Suppressor macrophage treated with lipopolysaccharide for 4 hours (primary cell): Measurements from ENCODE around the gene NLRP1.
A peak's percentile ranks its signal among the peaks of the same experiment; 100 is the strongest.

Experiments
- DNase-seq: peaks from one replicate; pipeline ENCODE4 v3.0.0-alpha.2; 2020

Gene NLRP1

DNA sequence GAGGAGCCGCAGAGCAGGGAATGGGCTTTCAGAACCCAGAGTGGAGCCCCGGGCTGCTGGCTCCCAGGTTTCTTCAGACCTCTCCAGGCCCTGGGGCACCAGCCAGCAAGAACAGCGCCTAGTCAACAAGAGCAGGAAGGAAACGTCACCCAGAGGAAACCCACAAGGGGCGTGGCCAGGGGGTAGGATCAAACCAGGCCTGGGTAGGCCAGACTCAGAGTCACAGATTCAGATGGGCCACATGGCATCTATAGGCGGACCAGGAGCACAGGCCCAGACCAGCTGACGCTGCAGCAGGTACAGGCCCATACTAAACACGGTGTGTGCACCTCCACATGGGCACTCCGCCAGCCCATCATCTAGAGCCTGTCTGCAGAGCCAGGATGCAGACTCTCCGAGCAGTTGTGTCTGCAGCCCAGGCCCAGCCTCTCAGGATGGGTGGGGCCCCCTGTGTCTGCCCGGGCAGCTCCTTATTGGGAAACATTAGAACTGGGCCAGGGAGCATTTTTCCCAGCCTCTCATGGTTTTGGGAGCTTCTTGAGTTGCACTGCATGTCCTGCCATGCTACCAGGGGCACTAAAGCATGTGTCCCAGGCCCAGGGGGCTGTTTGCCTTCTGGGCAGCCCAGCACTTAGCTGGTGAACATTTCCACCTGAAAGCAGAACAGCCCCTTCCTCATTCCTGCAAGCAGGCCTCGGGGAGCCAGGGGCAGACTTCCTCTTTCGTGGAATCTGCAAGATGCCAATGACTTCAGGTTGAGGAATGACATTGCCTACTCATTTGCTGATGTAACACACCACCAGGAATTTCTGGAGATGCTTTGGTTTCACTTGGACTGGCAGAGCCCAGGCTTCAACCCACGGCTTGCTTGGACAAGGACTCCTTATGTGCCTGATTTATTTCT lies at the start of gene NLRP1:
NLRP1 (minus strand) TSS at position 127 of the 904 bp plus-strand sequence. CDS start 552 bp downstream, outside the sequence.
- peak; percentile 90 for DNase-seq

DNA sequence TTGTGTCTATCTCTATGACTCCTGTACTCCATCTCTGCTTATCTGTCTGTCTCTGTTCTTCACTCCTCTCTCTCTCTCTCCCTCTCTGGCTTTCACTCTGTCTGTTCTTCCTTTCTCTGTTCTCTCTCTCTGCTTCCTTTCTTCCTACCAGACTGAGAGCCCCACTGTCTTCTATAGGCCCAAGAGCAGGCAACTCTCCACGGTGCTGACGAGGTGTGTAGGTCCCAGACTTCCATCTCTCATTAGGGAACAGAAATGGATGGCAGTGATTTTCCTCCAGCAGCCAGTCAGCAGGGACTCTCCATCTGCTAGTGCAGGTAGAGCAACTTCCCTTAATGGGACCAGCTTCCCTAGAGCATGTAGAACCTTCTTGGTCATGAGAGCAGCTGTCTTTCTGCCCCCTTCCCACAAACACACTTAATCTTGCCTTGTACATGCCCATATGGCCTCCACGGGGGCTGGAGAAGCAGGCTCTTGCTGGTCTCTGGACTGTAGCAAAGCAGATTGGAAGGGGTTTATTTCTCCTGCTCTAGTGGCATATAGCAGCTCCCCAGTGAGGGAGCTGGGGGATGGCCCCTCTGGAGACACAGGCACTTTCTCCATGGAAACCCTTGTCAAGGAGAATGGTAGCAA lies 47.8 kb upstream of the NLRP1 start:
- DNase-seq, result no peak

DNA sequence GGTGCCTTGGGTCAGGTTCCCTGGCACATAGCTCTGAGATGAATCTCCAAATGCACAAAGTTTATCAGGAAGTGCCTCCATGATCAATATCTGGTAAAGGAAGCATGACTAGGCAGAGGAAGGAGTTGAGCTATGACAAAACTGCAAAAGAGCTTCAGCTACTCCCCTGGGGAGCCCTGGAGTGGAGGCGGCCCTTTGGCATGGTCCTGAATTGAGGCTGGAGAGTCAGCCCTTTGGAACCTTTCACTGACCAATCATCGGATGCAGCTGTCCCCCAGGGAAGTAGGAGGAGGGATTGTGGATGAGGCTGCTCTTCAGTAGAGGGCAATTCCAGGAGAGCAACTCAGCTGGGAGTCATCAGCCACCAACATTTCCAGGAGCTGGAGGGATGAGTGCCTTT lies 46.1 kb upstream of the NLRP1 start:
- DNase-seq, result no peak

DNA sequence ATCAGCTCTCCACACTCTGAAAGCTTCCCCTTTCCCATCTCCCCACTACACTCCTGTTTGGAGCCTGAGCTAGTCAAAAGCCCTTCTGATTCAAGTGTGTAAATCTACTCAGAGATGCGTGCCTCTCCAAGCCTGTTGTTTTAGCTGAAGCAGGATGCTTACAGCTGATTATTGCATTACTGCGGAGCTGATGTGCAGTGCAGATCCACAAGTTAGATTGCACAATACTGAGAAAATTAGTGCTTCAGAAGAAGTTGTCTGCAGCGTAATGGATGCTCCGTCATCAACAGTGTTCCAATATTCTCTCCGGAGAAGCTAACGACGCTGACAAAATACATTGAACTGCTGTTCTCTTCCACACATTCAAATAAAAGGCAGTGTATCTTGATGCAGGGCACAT lies 44.8 kb upstream of the NLRP1 start:
- DNase-seq, result no peak

DNA sequence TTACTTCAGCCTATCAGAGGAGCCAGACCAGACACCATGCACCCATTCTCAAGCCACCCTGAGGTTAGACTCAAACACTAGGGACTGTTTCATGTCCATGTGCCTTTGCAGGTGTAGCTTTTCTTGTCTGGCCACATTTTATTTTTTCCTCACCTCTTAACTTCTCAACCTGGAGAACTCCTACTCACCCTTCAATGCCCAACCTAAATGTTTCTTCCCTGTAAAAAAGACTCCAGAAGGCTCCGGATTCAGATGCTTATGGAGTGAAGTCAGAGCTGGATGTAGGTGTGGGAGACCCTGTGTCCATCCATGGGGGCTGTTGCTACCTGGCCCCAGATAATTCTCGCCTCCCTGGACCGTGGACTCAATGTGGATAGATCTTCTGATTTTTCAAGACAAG lies 44.0 kb upstream of the NLRP1 start:
- DNase-seq, result no peak

DNA sequence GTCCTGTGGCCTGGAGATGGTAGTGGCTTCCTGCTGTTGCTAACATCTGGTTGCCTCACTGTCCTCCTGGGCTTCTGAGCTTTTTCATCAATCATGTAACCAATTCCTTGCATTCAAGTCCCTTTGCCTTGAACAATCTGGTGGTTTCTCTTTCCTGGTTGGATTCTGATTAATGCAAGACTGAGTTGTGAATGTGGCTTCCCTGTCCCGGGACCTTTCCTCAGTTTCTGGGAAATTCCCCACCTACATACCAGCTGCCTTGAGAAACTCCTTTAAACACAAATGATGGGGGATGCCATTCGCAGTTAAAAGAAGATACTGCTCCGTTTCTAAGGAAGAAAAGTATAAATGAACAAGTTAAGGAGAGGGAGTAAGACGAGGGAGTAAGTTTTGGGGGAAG lies 39.9 kb upstream of the NLRP1 start:
- DNase-seq, result peak; percentile 36

DNA sequence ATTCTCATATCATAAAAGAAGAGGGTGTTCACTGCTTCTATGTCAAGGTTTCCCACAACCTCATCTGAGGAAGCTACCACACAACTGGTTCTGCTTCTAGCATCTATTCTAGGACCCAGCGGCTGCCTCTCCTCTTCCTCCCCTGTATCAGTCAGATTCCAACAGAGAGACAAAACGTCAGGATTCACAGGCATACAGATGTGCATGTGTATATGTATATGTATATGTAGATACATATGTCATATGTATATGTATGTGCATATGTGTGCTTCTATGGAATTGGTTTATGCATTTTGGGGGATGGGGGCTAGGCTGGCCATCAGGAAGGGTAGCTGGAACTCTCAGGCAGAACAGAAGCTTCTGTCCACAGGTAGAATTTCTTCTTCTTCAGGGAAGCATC lies 37.4 kb upstream of the NLRP1 start:
- no peak for DNase-seq

DNA sequence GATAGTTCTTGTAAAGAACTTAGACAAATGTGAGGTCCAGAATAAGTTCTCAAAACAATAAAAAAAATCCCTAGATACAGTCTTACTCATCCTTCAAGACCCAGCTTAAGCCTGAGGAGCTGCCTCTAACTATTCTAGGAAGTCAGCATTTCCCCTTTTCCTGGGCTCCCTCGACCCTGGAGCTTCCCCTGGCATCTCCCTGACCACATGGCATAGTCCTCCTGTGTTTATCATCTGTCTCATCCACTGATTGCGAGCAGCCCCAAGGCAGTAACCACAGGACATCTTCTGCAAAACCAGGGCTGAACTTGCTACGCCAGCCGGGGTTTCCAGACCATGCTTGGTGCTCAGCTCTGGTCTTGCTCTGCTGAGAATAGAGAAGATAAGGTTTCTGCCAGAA lies 36.7 kb upstream of the NLRP1 start:
- peak; percentile 56 for DNase-seq

DNA sequence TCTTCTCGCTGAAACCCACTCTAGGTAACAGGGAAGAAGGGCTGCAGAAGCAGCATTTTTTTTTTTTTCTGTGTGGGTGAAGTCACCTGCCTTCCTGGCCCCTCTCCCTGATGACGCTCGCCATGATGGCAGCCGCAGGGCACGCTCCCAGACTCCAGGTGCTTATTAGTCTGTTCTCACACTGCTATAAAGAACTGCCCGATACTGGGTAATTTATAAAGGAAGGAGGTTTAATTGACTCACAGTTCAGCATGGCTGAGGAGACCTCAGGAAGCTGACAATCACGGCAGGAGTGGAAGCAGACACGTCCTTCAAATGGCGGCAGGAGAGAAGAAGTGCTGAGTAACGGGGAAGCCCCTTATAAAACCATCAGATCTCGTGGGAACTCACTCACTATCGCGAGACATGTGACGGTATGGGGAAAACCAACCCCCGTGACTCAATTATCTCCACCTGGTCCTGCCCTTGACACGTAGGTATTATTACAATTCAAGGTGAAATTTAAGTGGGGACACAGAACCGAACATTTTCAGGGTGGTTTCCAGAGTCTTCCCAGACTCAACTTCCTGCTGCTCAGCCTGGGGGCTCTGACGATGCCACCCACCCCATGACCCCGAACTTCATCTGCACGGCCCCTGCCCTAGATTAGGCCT lies 34.9 kb upstream of the NLRP1 start:
- DNase-seq, result no peak

DNA sequence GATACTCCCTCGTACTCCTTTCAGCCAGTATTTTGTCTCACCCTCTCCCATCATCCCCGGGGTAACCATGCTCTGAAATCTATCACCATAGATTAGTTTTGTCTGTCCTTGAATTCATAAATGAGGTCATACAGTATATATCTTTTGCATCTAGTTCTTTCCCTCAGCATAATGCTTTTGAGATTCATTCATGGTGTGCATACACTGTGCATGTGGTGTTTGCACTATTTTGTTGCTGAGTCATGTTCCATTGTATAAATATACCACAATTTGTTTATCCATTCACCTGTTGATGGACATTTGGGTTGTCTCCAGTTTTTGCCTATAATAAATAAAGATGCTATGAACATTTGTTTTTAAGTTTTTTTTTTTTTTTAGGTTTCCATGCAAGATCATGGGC lies 34.2 kb upstream of the NLRP1 start:
- DNase-seq, result no peak

DNA sequence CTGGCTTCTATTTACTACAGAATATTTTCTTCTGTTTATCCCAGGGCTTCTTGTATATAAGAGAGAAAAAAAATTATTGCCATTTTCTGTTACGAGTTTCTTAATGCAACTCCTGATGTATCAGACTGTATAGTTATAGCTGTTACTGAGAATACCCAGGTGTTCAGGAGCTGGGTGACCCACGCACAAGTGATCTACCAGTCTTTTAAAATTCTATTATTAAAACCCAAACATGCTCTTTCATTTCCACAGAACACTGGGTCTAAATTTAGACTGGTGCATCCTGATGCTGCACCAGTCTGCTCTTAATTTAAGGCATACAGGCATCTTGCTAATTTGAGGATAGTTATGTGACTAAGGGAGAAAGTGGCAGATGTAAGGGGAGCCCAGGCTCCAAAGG lies 31.2 kb upstream of the NLRP1 start:
- no peak for DNase-seq

DNA sequence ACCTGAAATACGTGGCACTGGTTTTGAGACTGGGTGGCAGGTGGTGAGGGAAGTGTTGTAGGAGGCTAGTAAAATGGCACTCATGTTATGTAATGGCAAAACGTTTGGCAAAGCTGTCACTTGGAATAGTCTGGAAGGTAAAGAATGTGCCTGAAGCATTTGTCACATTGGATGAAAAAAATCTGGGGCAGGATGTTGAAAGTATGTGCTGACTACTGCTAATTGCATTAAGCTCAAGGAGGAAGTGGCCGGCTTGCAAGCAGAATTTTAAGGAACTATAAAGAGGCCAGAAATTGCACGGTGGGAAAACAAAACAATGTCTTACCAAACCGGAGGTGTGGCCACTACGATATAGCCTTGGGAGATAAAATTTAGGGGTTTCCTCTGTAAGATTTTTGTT lies 26.6 kb upstream of the NLRP1 start:
- peak; percentile 82 for DNase-seq

DNA sequence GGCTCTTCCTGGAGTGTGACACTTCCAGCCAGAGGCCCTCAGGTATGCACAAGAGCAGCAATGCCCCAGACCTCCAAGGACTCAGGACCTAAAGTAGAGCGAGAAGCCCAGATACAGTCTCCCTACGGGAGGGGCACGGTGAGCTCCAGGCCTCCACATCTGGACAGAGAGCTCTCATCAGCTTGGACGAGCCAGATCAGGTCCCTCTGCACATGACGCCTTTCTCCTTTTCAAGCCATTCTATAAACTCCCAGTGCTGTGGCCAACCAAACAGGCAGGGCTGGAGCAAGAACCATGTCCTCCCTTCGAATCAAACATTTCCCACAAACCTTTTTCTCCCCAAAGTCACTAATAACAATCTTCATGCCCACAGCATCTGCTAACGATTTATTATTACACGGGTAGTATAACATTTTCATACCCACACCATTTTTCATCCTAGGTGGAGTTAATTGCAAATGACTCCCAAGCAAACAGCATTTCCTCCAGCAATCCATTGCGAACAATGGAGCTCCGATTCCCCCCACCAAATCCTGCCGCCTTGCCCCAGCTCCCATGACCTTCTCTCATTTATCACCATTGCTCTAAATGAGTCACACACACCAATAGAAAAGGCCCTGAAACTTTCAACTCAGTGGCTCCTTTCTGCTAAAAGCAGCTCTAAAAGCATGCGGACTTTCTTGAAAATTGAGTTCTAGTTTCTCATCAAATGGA lies 24.2 kb upstream of the NLRP1 start:
- DNase-seq, result no peak

DNA sequence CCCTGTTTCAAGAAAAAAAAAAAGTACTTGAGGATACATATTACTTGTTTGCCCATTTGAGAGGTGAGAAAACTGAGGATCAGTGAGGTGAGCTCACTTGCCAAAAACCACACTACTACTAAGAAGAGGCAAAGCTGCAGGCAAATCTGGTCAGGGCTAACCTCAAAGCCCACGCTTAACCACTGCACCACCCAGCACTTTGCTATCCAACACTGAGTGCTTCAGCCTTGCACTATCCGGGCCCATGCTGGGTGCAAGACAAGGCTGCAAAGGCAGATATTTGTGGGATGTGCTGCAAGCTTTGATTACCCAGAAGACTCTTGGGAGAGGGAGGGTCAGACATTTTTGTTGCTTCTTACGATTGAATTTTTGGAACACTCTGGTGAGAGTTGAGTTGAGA lies 23.6 kb upstream of the NLRP1 start:
- no peak for DNase-seq

DNA sequence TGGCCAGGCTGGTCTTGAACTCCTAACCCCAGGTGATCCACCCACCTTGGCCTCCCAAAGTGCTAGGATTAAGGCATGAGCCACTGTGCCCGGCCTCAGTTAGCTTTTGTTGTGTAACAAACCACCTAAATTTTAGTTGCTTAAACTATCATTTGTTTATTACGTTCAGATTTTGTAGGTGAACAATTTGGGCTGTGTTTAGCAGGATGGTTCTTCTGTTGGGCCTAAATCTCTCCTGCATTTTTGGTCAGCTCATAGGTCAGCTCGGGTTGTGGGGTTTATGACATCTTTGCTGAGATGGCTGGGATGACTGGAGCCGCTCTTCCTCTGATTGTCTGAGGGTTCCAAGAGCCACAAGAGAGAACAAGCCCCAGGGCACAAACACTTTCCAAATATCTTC lies 21.1 kb upstream of the NLRP1 start:
- DNase-seq, result no peak

DNA sequence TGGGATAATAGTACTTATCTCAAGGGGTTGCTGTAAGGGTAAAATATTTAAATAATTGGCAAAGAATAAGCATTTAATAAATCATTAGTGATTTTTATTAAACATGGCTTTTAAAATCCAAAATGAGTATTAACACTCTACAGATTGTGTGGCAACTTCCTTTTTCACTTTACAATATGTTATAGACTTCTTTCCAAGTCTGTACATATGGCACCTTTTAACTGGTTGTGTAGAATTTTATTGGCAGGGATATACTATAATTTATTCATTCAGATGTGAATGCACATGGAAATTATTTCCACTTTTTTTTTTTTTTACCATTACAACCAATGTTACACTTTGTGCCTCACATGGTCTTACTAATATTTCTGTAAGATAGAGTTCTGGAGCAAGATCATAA lies 15.7 kb upstream of the NLRP1 start:
- DNase-seq, result no peak

DNA sequence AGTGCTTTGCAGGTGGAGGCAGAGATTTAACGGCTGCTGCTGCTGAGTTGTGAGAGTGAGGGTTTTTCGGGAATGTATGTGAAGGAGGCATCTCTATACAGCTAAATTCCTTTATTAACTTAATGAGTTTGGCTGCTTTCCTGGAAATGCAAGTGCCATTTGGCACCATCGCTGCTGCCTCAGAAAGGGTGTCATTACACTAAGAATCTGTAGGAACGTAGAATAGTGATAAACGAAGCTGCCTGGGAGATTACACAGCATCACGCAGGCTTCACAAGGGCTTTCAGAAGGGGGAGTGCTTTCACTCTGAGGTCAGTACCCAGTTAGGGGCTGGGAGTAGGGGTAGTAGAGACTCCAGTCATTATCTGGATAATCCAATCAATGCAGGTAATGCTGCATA lies 14.1 kb upstream of the NLRP1 start:
- DNase-seq, result no peak

DNA sequence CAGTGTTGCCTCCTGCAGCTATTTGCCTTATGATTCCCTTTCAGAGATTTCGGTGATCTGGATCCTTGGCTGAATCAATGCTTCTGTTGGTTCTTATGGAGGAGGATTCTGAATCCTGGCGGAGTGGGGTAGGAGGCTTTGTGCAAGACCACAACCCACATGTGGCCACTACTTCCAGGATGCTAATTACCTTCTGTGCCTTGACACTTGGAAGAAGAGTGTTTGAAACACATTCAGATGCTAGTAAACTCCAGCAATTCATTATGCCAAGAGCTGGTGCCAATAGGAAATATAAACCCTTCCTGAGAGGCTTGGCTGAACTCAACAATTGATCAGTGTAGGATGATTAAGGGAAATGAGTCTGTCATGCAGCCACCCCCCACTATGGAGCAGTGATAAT lies 12.1 kb upstream of the NLRP1 start:
- no peak for DNase-seq

DNA sequence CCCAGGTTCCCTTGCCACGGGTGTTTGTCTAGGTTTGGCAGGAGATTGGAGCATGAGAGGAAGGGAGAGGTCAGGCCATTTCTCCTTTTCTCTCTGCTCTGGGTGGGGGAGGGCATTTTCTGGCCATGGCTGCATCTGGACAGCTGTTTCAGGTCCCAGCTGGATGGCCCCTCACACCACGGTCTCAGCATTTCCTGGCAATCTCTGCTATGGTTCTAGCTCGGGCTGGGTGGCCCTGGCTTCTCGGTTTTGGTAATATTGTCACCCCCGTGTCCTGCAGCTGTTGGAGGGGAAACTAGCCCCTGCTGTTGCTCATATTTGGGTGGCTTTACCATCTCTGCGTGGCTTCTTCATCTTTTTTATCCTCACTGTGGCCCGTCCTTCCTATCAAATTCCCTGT lies 11.5 kb upstream of the NLRP1 start:
- no peak for DNase-seq

DNA sequence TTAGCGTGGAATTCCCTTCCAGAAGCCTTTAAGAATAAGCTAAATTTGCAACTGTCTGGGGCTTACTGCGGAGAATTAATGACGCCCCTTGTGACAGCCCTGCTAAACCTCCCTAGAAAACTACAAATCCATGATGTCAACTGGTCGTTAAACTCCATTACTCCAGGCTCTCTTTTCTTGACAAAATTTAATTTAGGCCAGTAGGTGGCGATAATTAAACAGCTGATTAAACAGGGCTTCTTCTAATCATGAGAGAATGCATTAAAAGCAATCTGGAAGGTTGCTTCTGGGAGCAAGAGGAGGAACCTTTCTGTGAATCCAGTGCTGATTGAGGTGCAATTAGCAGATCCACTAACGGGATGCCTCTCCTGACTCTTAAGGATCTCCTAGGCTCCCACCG lies 8.1 kb upstream of the NLRP1 start:
- peak; percentile 77 for DNase-seq

DNA sequence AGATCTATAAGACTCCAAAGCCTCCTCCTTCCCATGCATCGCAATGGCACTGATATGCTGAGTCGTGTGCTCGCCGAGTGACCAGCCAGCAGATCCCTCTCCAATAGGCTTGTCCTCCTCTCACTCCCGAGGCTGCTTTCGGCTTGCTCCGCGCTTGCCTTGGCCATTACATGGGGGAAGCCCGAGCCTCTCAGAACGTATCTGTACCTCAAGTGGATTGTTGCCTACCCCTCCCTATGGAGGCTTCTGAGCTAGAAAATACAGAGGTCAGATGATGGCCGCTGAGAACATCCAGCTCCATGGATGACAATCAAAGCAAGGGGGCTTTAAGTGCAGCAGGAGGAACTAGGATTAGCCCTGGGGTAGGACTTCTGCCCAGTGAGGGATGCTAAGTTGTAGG lies 7.7 kb upstream of the NLRP1 start:
- no peak for DNase-seq

DNA sequence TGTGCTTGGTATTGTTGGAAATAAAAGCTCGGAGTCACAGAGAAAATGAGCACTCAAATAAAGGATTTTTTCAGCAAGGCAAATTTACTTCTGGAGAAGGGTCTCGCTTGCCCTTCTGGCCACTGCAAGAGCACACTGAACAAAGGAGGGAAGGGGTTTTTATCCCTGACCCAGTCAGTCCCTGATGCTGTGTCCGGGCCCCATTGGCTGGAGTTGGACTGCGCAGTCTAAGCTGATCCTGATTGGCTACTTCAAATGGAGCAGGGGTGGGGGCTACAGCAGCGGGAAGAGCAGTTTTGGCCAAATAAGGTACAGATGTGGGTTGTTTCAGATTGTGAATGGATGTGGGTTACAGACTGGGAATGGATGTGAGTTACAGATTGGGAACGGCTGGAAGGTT lies 4.3 kb upstream of the NLRP1 start:
- no peak for DNase-seq

DNA sequence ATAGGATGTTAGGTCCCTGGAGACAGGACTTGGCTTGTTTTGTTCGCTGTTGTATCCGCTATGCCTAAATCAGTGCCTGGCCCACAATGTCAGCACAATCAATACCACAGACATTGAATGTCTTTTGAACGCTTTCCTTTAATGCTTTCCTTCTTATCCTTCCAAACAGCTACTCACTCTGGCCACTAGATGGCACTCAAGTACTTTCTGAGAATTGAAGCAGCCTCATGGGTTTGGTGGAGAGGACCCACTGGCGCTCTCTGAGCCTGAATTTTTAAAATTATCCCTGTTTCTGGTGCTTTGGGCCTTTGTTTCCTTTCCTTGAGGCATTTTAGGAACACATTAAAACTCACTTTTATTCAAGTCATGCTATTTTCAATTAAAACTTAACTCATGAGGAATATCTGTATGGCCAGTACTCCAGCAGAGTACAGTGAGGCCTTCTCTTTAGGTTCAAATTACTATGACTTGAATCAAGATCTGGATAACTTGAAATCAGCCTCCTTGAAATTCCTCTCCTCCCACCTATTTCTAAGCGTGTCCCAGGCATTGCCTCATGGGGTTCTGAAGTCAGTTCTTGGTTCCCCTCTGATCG lies 3.2 kb upstream of the NLRP1 start:
- DNase-seq, result peak; percentile 87
